Smooth muscle cell (in vitro differentiated cells): ENCODE data around the gene GAGE12H. TPM values are rescaled to one million over a fixed set of nuclear protein-coding genes. Genes with fewer than 3 reads are reported as not detected.
"Not testable (repeated sequence)": the region's sequence is repeated elsewhere in the genome, so short reads cannot be mapped to it uniquely, and the experiment has no call there.

Experiments
- DNase-seq: peaks from one replicate; lab custom pipeline; 2025; ENCODE audit not compliant: unreplicated experiment; lab: John Stamatoyannopoulos, UW
- H2AFZ ChIP-seq: fragments of 200-600 bp; sonication (generic); 2 replicates; pipeline ENCODE4 v1.6.0; 2016; ENCODE audit warnings: antibody characterized with exemption, low read depth, mild to moderate bottlenecking
- H3F3A ChIP-seq: fragments of 200-600 bp; sonication (generic); 2 replicates; pipeline ENCODE4 v1.6.0; 2017; ENCODE audit warnings: antibody characterized with exemption, low read depth
- H3K27ac ChIP-seq: fragments of 200-600 bp; sonication (generic); 2 replicates; pipeline ENCODE4 v1.5.1; 2016; ENCODE audit warnings: low read depth, mild to moderate bottlenecking
- H3K27me3 ChIP-seq: fragments of 200-600 bp; sonication (generic); 2 replicates; pipeline ENCODE4 v1.6.1; 2016; ENCODE audit warnings: low read depth, mild to moderate bottlenecking
- H3K36me3 ChIP-seq: fragments of 200-600 bp; sonication (generic); 2 replicates; pipeline ENCODE4 v1.5.1; 2016; ENCODE audit warnings: low read depth
- H3K4me1 ChIP-seq: fragments of 200-600 bp; sonication (generic); 2 replicates; pipeline ENCODE4 v1.5.1; 2016; ENCODE audit warnings: low read depth
- H3K4me2 ChIP-seq: fragments of 200-600 bp; sonication (generic); 2 replicates; pipeline ENCODE4 v1.6.0; 2016; ENCODE audit warnings: mild to moderate bottlenecking
- H3K4me3 ChIP-seq: fragments of 200-600 bp; sonication (generic); 2 replicates; pipeline ENCODE4 v1.5.1; 2016; ENCODE audit warnings: mild to moderate bottlenecking
- H3K79me2 ChIP-seq: fragments of 200-600 bp; sonication (generic); 2 replicates; pipeline ENCODE4 v1.6.0; 2016; ENCODE audit warnings: low read depth, mild to moderate bottlenecking
- H3K9ac ChIP-seq: fragments of 200-600 bp; sonication (generic); 2 replicates; pipeline ENCODE4 v1.6.0; 2016; ENCODE audit warnings: low read depth
- H3K9me3 ChIP-seq: fragments of 200-600 bp; sonication (generic); replicated peaks from 2 replicates; pipeline ENCODE4 v1.5.1; 2016; ENCODE audit warnings: low read depth
- H4K20me1 ChIP-seq: fragments of 200-600 bp; sonication (generic); 2 replicates; pipeline ENCODE4 v1.6.0; 2016; ENCODE audit warnings: low read depth
- WGBS: methylation state at CpG from one replicate; pipeline ENCODE4 v1.1.7; 2016; ENCODE audit warnings: low lambda C conversion rate; 5-methylcytosine and 5-hydroxymethylcytosine counted together
- polyA plus RNA-seq: library from polyadenylated mRNA; unstranded; fragments of >200 nt; fragmentation: Nextera tagmentation; extraction: Ambion mirVana; gene quantifications from 2 replicates; pipeline ENCODE4 v1.2.1, GENCODE V29; 2016
- total RNA-seq: library from RNA; depleted of rRNA; stranded (reverse); fragments of >200 nt; gene quantifications from 2 replicates; pipeline ENCODE4 v1.2.3, GENCODE V29; 2014

Gene GAGE12H, protein sequence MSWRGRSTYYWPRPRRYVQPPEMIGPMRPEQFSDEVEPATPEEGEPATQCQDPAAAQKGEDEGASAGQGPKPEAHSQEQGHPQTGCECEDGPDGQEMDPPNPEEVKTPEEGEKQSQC
- not detected in 2 replicates for total RNA-seq
- polyA plus RNA-seq = not detected in 2 replicates

GRCh38 chrX:49579649-49580048 lies at the start of gene GAGE12H:
Gene GAGE12H (plus strand): TSS chrX:49579949. CDS start chrX:49581104, 1,155 bp downstream.
- not testable (repeated sequence) for H3K27ac ChIP-seq, H3K36me3 ChIP-seq
- no CpG with 5 or more reads among the region's 16 CpGs for WGBS

GRCh38 chrX:49531877-49532276 lies 47.9 kb upstream of the GAGE12H start, which contains the start of gene GAGE12C:
Gene GAGE12C (plus strand): TSS chrX:49532177. CDS start chrX:49533332, 1,155 bp downstream.
- not testable (repeated sequence) for H3K9ac ChIP-seq, H3K9me3 ChIP-seq, H3F3A ChIP-seq, H3K36me3 ChIP-seq, DNase-seq, H2AFZ ChIP-seq, H4K20me1 ChIP-seq, H3K27ac ChIP-seq, H3K27me3 ChIP-seq, H3K4me2 ChIP-seq, H3K79me2 ChIP-seq, H3K4me1 ChIP-seq, H3K4me3 ChIP-seq
- WGBS = no CpG with 5 or more reads among the region's 16 CpGs

More at GRCh38 chrX:49579649-49580048, at the start of gene GAGE12H:
- not testable (repeated sequence) for H3K9ac ChIP-seq, H3K27me3 ChIP-seq, H3K4me3 ChIP-seq, H4K20me1 ChIP-seq, H3K79me2 ChIP-seq, H2AFZ ChIP-seq, DNase-seq, H3K4me2 ChIP-seq, H3K4me1 ChIP-seq, H3F3A ChIP-seq, H3K9me3 ChIP-seq

DNA sequence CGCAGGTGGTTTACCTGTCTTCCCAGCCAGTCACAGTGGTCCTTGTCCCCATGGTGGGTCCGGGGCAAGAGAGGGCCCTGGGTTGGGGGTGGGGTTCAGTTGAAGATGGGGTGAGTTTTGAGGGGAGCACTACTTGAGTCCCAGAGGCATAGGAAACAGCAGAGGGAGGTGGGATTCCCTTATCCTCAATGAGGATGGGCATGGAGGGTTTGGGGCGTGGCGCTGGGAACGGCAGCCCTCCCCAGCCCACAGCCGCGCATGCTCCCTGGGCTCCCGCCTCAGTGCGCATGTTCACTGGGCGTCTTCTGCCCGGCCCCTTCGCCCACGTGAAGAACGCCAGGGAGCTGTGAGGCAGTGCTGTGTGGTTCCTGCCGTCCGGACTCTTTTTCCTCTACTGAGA lies 38.3 kb upstream of the GAGE12H start, which contains the start of gene GAGE12D:
GAGE12D (plus strand) TSS at position 301 of the 400 bp plus-strand sequence. CDS start 1,155 bp downstream, outside the sequence.
- not testable (repeated sequence) for H3K79me2 ChIP-seq, H3K4me3 ChIP-seq, H3K4me2 ChIP-seq, H3K27me3 ChIP-seq, DNase-seq, H2AFZ ChIP-seq, H4K20me1 ChIP-seq, H3F3A ChIP-seq, H3K36me3 ChIP-seq, H3K27ac ChIP-seq, H3K9ac ChIP-seq, H3K4me1 ChIP-seq, H3K9me3 ChIP-seq
- no CpG with 5 or more reads among the region's 16 CpGs for WGBS

DNA sequence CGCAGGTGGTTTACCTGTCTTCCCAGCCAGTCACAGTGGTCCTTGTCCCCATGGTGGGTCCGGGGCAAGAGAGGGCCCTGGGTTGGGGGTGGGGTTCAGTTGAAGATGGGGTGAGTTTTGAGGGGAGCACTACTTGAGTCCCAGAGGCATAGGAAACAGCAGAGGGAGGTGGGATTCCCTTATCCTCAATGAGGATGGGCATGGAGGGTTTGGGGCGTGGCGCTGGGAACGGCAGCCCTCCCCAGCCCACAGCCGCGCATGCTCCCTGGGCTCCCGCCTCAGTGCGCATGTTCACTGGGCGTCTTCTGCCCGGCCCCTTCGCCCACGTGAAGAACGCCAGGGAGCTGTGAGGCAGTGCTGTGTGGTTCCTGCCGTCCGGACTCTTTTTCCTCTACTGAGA lies 28.8 kb upstream of the GAGE12H start, which contains the start of gene GAGE12E:
GAGE12E (plus strand) TSS at position 301 of the 400 bp plus-strand sequence. CDS start 1,155 bp downstream, outside the sequence.
- not testable (repeated sequence) for DNase-seq
- WGBS = no CpG with 5 or more reads among the region's 16 CpGs

DNA sequence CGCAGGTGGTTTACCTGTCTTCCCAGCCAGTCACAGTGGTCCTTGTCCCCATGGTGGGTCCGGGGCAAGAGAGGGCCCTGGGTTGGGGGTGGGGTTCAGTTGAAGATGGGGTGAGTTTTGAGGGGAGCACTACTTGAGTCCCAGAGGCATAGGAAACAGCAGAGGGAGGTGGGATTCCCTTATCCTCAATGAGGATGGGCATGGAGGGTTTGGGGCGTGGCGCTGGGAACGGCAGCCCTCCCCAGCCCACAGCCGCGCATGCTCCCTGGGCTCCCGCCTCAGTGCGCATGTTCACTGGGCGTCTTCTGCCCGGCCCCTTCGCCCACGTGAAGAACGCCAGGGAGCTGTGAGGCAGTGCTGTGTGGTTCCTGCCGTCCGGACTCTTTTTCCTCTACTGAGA lies 19.2 kb upstream of the GAGE12H start, which contains the start of gene GAGE12F:
GAGE12F (plus strand) TSS at position 301 of the 400 bp plus-strand sequence. CDS start 1,155 bp downstream, outside the sequence.
- not testable (repeated sequence) for H4K20me1 ChIP-seq, H3K27me3 ChIP-seq, H3F3A ChIP-seq, H3K4me1 ChIP-seq, DNase-seq, H3K9ac ChIP-seq, H3K36me3 ChIP-seq, H3K4me2 ChIP-seq, H3K4me3 ChIP-seq, H3K79me2 ChIP-seq, H3K27ac ChIP-seq, H2AFZ ChIP-seq, H3K9me3 ChIP-seq
- WGBS = no CpG with 5 or more reads among the region's 16 CpGs

More for the DNA sequence above, 28.8 kb upstream of the GAGE12H start, which contains the start of gene GAGE12E:
- not testable (repeated sequence) for H2AFZ ChIP-seq, H3K36me3 ChIP-seq, H3K4me1 ChIP-seq, H3K4me3 ChIP-seq, H3K27ac ChIP-seq, H3F3A ChIP-seq, H3K9ac ChIP-seq, H3K27me3 ChIP-seq, H4K20me1 ChIP-seq, H3K9me3 ChIP-seq, H3K4me2 ChIP-seq, H3K79me2 ChIP-seq

- not testable (repeated sequence) for H3K4me3 ChIP-seq
- no CpG with 5 or more reads among the region's 11 CpGs for WGBS
Measured at GRCh38 chrX:49568728-49569127, 11.0 kb upstream of the GAGE12H start.

DNA sequence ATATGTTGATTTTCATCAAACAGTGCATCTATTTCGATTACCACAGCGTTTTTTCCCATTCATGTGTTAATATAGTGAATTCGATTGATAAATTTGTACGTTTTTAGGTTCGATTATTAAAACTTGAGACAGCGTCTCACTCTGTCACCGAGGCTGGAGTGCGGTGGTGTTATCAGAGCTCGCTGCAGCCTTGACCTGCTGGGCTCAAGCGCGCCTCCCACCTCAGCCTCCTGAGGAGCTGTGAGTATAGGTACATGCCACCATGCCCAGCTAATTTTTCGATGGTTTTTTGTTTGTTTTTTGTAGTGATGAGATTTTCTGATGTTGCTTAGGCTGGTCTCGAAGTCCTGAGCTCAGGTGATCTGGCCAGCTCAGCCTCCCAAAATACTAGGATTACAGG lies 10.6 kb upstream of the GAGE12H start:
- not testable (repeated sequence) for H3K4me3 ChIP-seq, H2AFZ ChIP-seq, H3K36me3 ChIP-seq, H3K79me2 ChIP-seq, H3K4me1 ChIP-seq, H3K9ac ChIP-seq, H3K4me2 ChIP-seq, H3K27me3 ChIP-seq, H3F3A ChIP-seq, H3K27ac ChIP-seq, H4K20me1 ChIP-seq, DNase-seq, H3K9me3 ChIP-seq
- WGBS = no CpG with 5 or more reads among the region's 13 CpGs

More at GRCh38 chrX:49568728-49569127, 11.0 kb upstream of the GAGE12H start:
- H3K4me2 ChIP-seq, H3K27ac ChIP-seq, H3K9me3 ChIP-seq, H3F3A ChIP-seq, H3K27me3 ChIP-seq, DNase-seq, H4K20me1 ChIP-seq, H3K79me2 ChIP-seq, H3K4me1 ChIP-seq, H3K36me3 ChIP-seq, H3K9ac ChIP-seq, H2AFZ ChIP-seq: not testable (repeated sequence)

GRCh38 chrX:49570100-49570499 lies 9.6 kb upstream of the GAGE12H start, which contains the start of gene GAGE12G:
Gene GAGE12G (plus strand): TSS chrX:49570400. CDS start chrX:49571555, 1,155 bp downstream.
- H4K20me1 ChIP-seq, H2AFZ ChIP-seq, H3K4me3 ChIP-seq, H3K4me2 ChIP-seq, H3K79me2 ChIP-seq, H3K9ac ChIP-seq, H3K27ac ChIP-seq, H3K27me3 ChIP-seq, H3K4me1 ChIP-seq, H3F3A ChIP-seq, H3K9me3 ChIP-seq, H3K36me3 ChIP-seq, DNase-seq: not testable (repeated sequence)
- no CpG with 5 or more reads among the region's 16 CpGs for WGBS
